Uterus (tissue), 4 donors: Measurements from ENCODE around the gene STXBP5. TPM values are rescaled to one million over a fixed set of nuclear protein-coding genes. Genes with fewer than 3 reads are reported as not detected.
"Not testable (repeated sequence)": the region's sequence is repeated elsewhere in the genome, so short reads cannot be mapped to it uniquely, and the experiment has no call there.

Experiments used
- DNase-seq, 2 donors: peaks; one replicate each; pipeline ENCODE4 v3.0.0-alpha.2; 2019 to 2020
- H3K27ac ChIP-seq, 2 donors: fragments of 200-600 bp; sonication (generic); 1 replicate in 1 of 2; 2 replicates in 1 of 2; pipeline ENCODE4 v1.5.1; 2016 to 2018
- H3K27me3 ChIP-seq, 2 donors: fragments of 200-600 bp; sonication (generic); one replicate each; pipeline ENCODE4 v1.5.1; 2018 to 2019; ENCODE audit warnings: control low read depth in 1 of 2
- H3K36me3 ChIP-seq, 2 donors: fragments of 200-600 bp; sonication (generic); one replicate each; pipeline ENCODE4 v1.5.1; 2019; ENCODE audit warnings: control low read depth in 1 of 2
- H3K4me1 ChIP-seq, 2 donors: fragments of 200-600 bp; sonication (generic); one replicate each; pipeline ENCODE4 v1.5.1; 2018 to 2019; ENCODE audit warnings: control low read depth in 1 of 2
- H3K4me3 ChIP-seq, 2 donors: fragments of 200-600 bp; sonication (generic); 1 replicate in 1 of 2; 2 replicates in 1 of 2; pipeline ENCODE4 v1.5.1; 2018 to 2019; ENCODE audit warnings: mild to moderate bottlenecking in 1 of 2
- H3K9me3 ChIP-seq, 2 donors: fragments of 200-600 bp; sonication (generic); one replicate each; pipeline ENCODE4 v1.5.1; 2019; ENCODE audit warnings: control low read depth in 1 of 2
- CTCF ChIP-seq, 4 experiments: fragments of 200-600 bp in 2 of 4; fragments of 450-650 bp in 2 of 4; sonication (generic) in 2 of 4; IDR thresholded peaks; one replicate each; pipeline ENCODE4 v1.5.1; 2016 to 2019; ENCODE audit warnings: antibody characterized with exemption in 4 of 4, mild to moderate bottlenecking in 2 of 4, moderate library complexity in 1 of 4
- POLR2A ChIP-seq, 2 donors: fragments of 450-650 bp; IDR thresholded peaks; one replicate each; pipeline ENCODE4 v1.6.1; 2016; ENCODE audit warnings: antibody characterized with exemption in 2 of 2, mild to moderate bottlenecking in 1 of 2, moderate library complexity in 1 of 2
- intact Hi-C: fragments of 100-400 bp; cut with DNase I; formaldehyde crosslinking; loops from one replicate; pipeline ENCODE4 v1.15.1; 2023; ENCODE audit warnings: low total_unique reads
- total RNA-seq, 4 donors: library from RNA; depleted of rRNA in 3 of 4; stranded (reverse); fragments of >200 nt in 3 of 4; gene quantifications; one replicate each; pipeline versions ENCODE4 v1.1.0 to v1.2.4, GENCODE V29; 2014 to 2023
- donor health status: DM: yes; HTN: yes; CAD: no.

Gene STXBP5
- total RNA-seq, 4 donors from 2014 or later, result 28.9 to 80.2 (median 36.9) TPM

GRCh38 chr6:147371325-147371724, 167.1 kb downstream of the STXBP5 start:
- Histone ChIP-seq H3K36me3 (no peaks in the 10 kb centered on the region), H3K27ac (no peak overlapping the region), H3K27me3 (no peaks in the 10 kb centered on the region), H3K9me3 (no peaks in the 10 kb centered on the region), H3K4me1 (no peaks in the 10 kb centered on the region), H3K4me3 (no peak overlapping the region)
- TF ChIP-seq CTCF (IDR thresholded peaks at IDR 0.05), result no peak
- TF ChIP-seq POLR2A (IDR thresholded peaks at IDR 0.05), result no peak
- intact Hi-C loops, result no loop called here
- DNase-seq, result no peak

- Histone ChIP-seq H3K36me3 (no peaks in the 10 kb centered on the region), H3K27me3 (no peaks in the 10 kb centered on the region), H3K4me1 (no peaks in the 10 kb centered on the region), H3K27ac (no peak overlapping the region), H3K4me3 (no peak overlapping the region), H3K9me3 (no peaks in the 10 kb centered on the region)
- TF ChIP-seq POLR2A (IDR thresholded peaks at IDR 0.05), result no peak
- no peak for TF ChIP-seq CTCF (IDR thresholded peaks at IDR 0.05)
- DNase-seq, result no peak
- intact Hi-C loops, result no loop called here
Observed at GRCh38 chr6:147372806-147373205, 168.6 kb downstream of the STXBP5 start.

GRCh38 chr6:147378819-147379218, 174.6 kb downstream of the STXBP5 start:
- no peaks in the 10 kb centered on the region for H3K4me1 ChIP-seq
- H3K27me3 ChIP-seq, result no peaks in the 10 kb centered on the region
- DNase-seq, result no peak
- H3K27ac ChIP-seq, result no peak overlapping the region
- intact Hi-C loops, result no loop called here
- H3K9me3 ChIP-seq, result no peaks in the 10 kb centered on the region
- TF ChIP-seq CTCF (IDR thresholded peaks at IDR 0.05) (no peak), POLR2A (IDR thresholded peaks at IDR 0.05) (no peak)
- no peaks in the 10 kb centered on the region for H3K36me3 ChIP-seq
- no peak overlapping the region for H3K4me3 ChIP-seq

- H3K36me3 ChIP-seq, H3K9me3 ChIP-seq, H3K27me3 ChIP-seq, H3K4me1 ChIP-seq, DNase-seq, H3K4me3 ChIP-seq, intact Hi-C loops, H3K27ac ChIP-seq: not testable (repeated sequence)
Observed at GRCh38 chr6:147380841-147381240, 176.6 kb downstream of the STXBP5 start.

GRCh38 chr6:147381712-147382111, 177.5 kb downstream of the STXBP5 start:
- DNase-seq, result no peak
- H3K27me3 ChIP-seq, result no peaks in the 10 kb centered on the region
- H3K4me3 ChIP-seq, result no peak overlapping the region
- H3K4me1 ChIP-seq, result no peaks in the 10 kb centered on the region
- no peaks in the 10 kb centered on the region for H3K36me3 ChIP-seq
- intact Hi-C loops, result no loop called here
- no peak overlapping the region for H3K27ac ChIP-seq
- no peaks in the 10 kb centered on the region for H3K9me3 ChIP-seq
- no peak for TF ChIP-seq CTCF (IDR thresholded peaks at IDR 0.05)
- TF ChIP-seq POLR2A (IDR thresholded peaks at IDR 0.05), result no peak

- no peaks in the 10 kb centered on the region for H3K9me3 ChIP-seq
- H3K4me1 ChIP-seq, result no peaks in the 10 kb centered on the region
- no peak overlapping the region for H3K27ac ChIP-seq
- DNase-seq, result no peak
- H3K4me3 ChIP-seq, result no peak overlapping the region
- intact Hi-C loops, result no loop called here
- H3K36me3 ChIP-seq, result no peaks in the 10 kb centered on the region
- H3K27me3 ChIP-seq, result no peaks in the 10 kb centered on the region
- TF ChIP-seq POLR2A (IDR thresholded peaks at IDR 0.05) (no peak), CTCF (IDR thresholded peaks at IDR 0.05) (peak in 3 of 4 experiments; percentile 13 to 39 (median 27))
Observed at GRCh38 chr6:147382945-147383554, 178.8 kb downstream of the STXBP5 start.
